ENCODE results near the gene ARSA.
A peak's percentile ranks its signal among the peaks of the same experiment; 100 is the strongest.

Gene ARSA

GRCh38 chr22:50603511-50604255, 24.3 kb downstream of the ARSA start:
- H3K36me3 Mint-ChIP-seq (ENCODE audit: insufficient read depth), result peaks cover 5% of the 10 kb centered on the region
- no peak for ATAC-seq (replicated peaks; ENCODE audit: extremely low read depth, poor library complexity, severe bottlenecking)
- peaks cover 10% of the 10 kb centered on the region for H3K4me1 Mint-ChIP-seq
- no peak for DNase-seq (ENCODE audit: low spot score in 2 of 2)
- H3K27ac Mint-ChIP-seq (ENCODE audit: low read depth), result no peak overlapping the region
- peaks cover 52% of the 10 kb centered on the region for H3K27me3 Mint-ChIP-seq
- H3K4me3 Mint-ChIP-seq, result no peak overlapping the region
- H3K9me3 Mint-ChIP-seq, result no peaks in the 10 kb centered on the region

- Mint-ChIP-seq H3K27me3 (peaks cover 45% of the 10 kb centered on the region), H3K4me3 (peak overlapping the region; percentile 72), H3K4me1 (peaks cover 10% of the 10 kb centered on the region), H3K27ac (ENCODE audit: low read depth) (no peak overlapping the region), H3K9me3 (no peaks in the 10 kb centered on the region), H3K36me3 (ENCODE audit: insufficient read depth) (peaks cover 5% of the 10 kb centered on the region)
- no peak for ATAC-seq (replicated peaks; ENCODE audit: extremely low read depth, poor library complexity, severe bottlenecking)
- DNase-seq (ENCODE audit: low spot score in 2 of 2), result no peak
These were observed 25.6 kb downstream of the ARSA start for GRCh38 chr22:50602338-50602700.

GRCh38 chr22:50601669-50602337, 26.1 kb downstream of the ARSA start:
- DNase-seq (ENCODE audit: low spot score in 2 of 2) (no peak), ATAC-seq (replicated peaks; ENCODE audit: extremely low read depth, poor library complexity, severe bottlenecking) (no peak)
- Mint-ChIP-seq H3K4me1 (peaks cover 10% of the 10 kb centered on the region), H3K9me3 (no peaks in the 10 kb centered on the region), H3K27ac (ENCODE audit: low read depth) (no peak overlapping the region), H3K27me3 (peaks cover 40% of the 10 kb centered on the region), H3K4me3 (peak overlapping the region; percentile 72), H3K36me3 (ENCODE audit: insufficient read depth) (peaks cover 5% of the 10 kb centered on the region)

GRCh38 chr22:50600967-50601668, 26.8 kb downstream of the ARSA start:
- Mint-ChIP-seq H3K36me3 (ENCODE audit: insufficient read depth) (peaks cover 5% of the 10 kb centered on the region), H3K27me3 (peaks cover 33% of the 10 kb centered on the region)
- no peak for ATAC-seq (replicated peaks; ENCODE audit: extremely low read depth, poor library complexity, severe bottlenecking)

GRCh38 chr22:50600538-50600937, 27.4 kb downstream of the ARSA start, which contains the start of gene MAPK8IP2:
TSS of gene MAPK8IP2 (plus strand) at chr22:50600793. CDS start at chr22:50600819, 26 bp downstream.
- DNase-seq (ENCODE audit: low spot score in 2 of 2) (no peak), ATAC-seq (replicated peaks; ENCODE audit: extremely low read depth, poor library complexity, severe bottlenecking) (no peak)
- peak within 1 kb of the TSS; percentile 72 for H3K4me3 Mint-ChIP-seq
- H3K36me3 Mint-ChIP-seq (ENCODE audit: insufficient read depth), result peaks cover 5% of the 10 kb centered on the region
- peaks cover 10% of the 10 kb centered on the region for H3K4me1 Mint-ChIP-seq
- peaks cover 31% of the 10 kb centered on the region for H3K27me3 Mint-ChIP-seq
- no peaks in the 10 kb centered on the region for H3K9me3 Mint-ChIP-seq
- no peak within 1 kb of the TSS for H3K27ac Mint-ChIP-seq (ENCODE audit: low read depth)

More at GRCh38 chr22:50600967-50601668, 26.8 kb downstream of the ARSA start:
- H3K27ac Mint-ChIP-seq (ENCODE audit: low read depth), result no peak overlapping the region
- no peak for DNase-seq (ENCODE audit: low spot score in 2 of 2)
- H3K4me1 Mint-ChIP-seq, result peaks cover 10% of the 10 kb centered on the region
- H3K9me3 Mint-ChIP-seq, result no peaks in the 10 kb centered on the region
- peak overlapping the region; percentile 72 for H3K4me3 Mint-ChIP-seq

- peak; percentile 59 to 65 for DNase-seq (ENCODE audit: low spot score in 2 of 2)
- no peaks in the 10 kb centered on the region for H3K9me3 Mint-ChIP-seq
- ATAC-seq (replicated peaks; ENCODE audit: extremely low read depth, poor library complexity, severe bottlenecking), result peak; percentile 70
- peaks cover 31% of the 10 kb centered on the region for H3K27me3 Mint-ChIP-seq
- no peak overlapping the region for H3K27ac Mint-ChIP-seq (ENCODE audit: low read depth)
- peaks cover 10% of the 10 kb centered on the region for H3K4me1 Mint-ChIP-seq
- peaks cover 5% of the 10 kb centered on the region for H3K36me3 Mint-ChIP-seq (ENCODE audit: insufficient read depth)
- H3K4me3 Mint-ChIP-seq, result peak overlapping the region; percentile 20
These were observed 28.0 kb downstream of the ARSA start for GRCh38 chr22:50599816-50600455.

- H3K36me3 Mint-ChIP-seq (ENCODE audit: insufficient read depth), result peaks cover 3% of the 10 kb centered on the region
- H3K27me3 Mint-ChIP-seq, result peaks cover 18% of the 10 kb centered on the region
- ATAC-seq (replicated peaks; ENCODE audit: extremely low read depth, poor library complexity, severe bottlenecking) (no peak), DNase-seq (ENCODE audit: low spot score in 2 of 2) (no peak)
- no peak overlapping the region for H3K4me3 Mint-ChIP-seq
- H3K9me3 Mint-ChIP-seq, result no peaks in the 10 kb centered on the region
- H3K27ac Mint-ChIP-seq (ENCODE audit: low read depth), result no peak overlapping the region
- H3K4me1 Mint-ChIP-seq, result peaks cover 7% of the 10 kb centered on the region
These were observed 30.9 kb downstream of the ARSA start for GRCh38 chr22:50597097-50597496.

- H3K27ac Mint-ChIP-seq (ENCODE audit: low read depth), result no peak overlapping the region
- H3K4me3 Mint-ChIP-seq, result no peak overlapping the region
- no peak for ATAC-seq (replicated peaks; ENCODE audit: extremely low read depth, poor library complexity, severe bottlenecking)
- H3K9me3 Mint-ChIP-seq, result no peaks in the 10 kb centered on the region
- H3K27me3 Mint-ChIP-seq, result peaks cover 8% of the 10 kb centered on the region
- H3K36me3 Mint-ChIP-seq (ENCODE audit: insufficient read depth), result peaks cover 1% of the 10 kb centered on the region
- H3K4me1 Mint-ChIP-seq, result no peaks in the 10 kb centered on the region
- no peak for DNase-seq (ENCODE audit: low spot score in 2 of 2)
These were observed 32.8 kb downstream of the ARSA start for GRCh38 chr22:50595189-50595588.

GRCh38 chr22:50587407-50587806, 40.5 kb downstream of the ARSA start:
- H3K4me3 Mint-ChIP-seq, result no peak overlapping the region
- ATAC-seq (replicated peaks; ENCODE audit: extremely low read depth, poor library complexity, severe bottlenecking), result no peak

GRCh38 chr22:50586416-50586815, 41.5 kb downstream of the ARSA start:
- H3K27ac Mint-ChIP-seq (ENCODE audit: low read depth), result no peak overlapping the region
- H3K4me3 Mint-ChIP-seq, result no peak overlapping the region
- peaks cover 9% of the 10 kb centered on the region for H3K36me3 Mint-ChIP-seq (ENCODE audit: insufficient read depth)
- no peaks in the 10 kb centered on the region for H3K27me3 Mint-ChIP-seq
- no peak for ATAC-seq (replicated peaks; ENCODE audit: extremely low read depth, poor library complexity, severe bottlenecking)
- peaks cover 6% of the 10 kb centered on the region for H3K4me1 Mint-ChIP-seq
- no peaks in the 10 kb centered on the region for H3K9me3 Mint-ChIP-seq
- no peak for DNase-seq (ENCODE audit: low spot score in 2 of 2)

More at GRCh38 chr22:50587407-50587806, 40.5 kb downstream of the ARSA start:
- no peaks in the 10 kb centered on the region for H3K9me3 Mint-ChIP-seq
- H3K27me3 Mint-ChIP-seq, result no peaks in the 10 kb centered on the region
- DNase-seq (ENCODE audit: low spot score in 2 of 2), result no peak
- peaks cover 9% of the 10 kb centered on the region for H3K36me3 Mint-ChIP-seq (ENCODE audit: insufficient read depth)
- peaks cover 6% of the 10 kb centered on the region for H3K4me1 Mint-ChIP-seq
- H3K27ac Mint-ChIP-seq (ENCODE audit: low read depth), result no peak overlapping the region

GRCh38 chr22:50585781-50586180, 42.2 kb downstream of the ARSA start:
- DNase-seq (ENCODE audit: low spot score in 2 of 2) (no peak), ATAC-seq (replicated peaks; ENCODE audit: extremely low read depth, poor library complexity, severe bottlenecking) (no peak)
- Mint-ChIP-seq H3K36me3 (ENCODE audit: insufficient read depth) (peaks cover 9% of the 10 kb centered on the region), H3K9me3 (no peaks in the 10 kb centered on the region), H3K27ac (ENCODE audit: low read depth) (no peak overlapping the region), H3K4me1 (peaks cover 6% of the 10 kb centered on the region), H3K4me3 (no peak overlapping the region), H3K27me3 (no peaks in the 10 kb centered on the region)

- H3K36me3 Mint-ChIP-seq (ENCODE audit: insufficient read depth), result peaks cover 11% of the 10 kb centered on the region
- no peak overlapping the region for H3K4me3 Mint-ChIP-seq
- ATAC-seq (replicated peaks; ENCODE audit: extremely low read depth, poor library complexity, severe bottlenecking), result no peak
- no peak overlapping the region for H3K27ac Mint-ChIP-seq (ENCODE audit: low read depth)
- H3K27me3 Mint-ChIP-seq, result no peaks in the 10 kb centered on the region
- no peak for DNase-seq (ENCODE audit: low spot score in 2 of 2)
- no peaks in the 10 kb centered on the region for H3K9me3 Mint-ChIP-seq
- peaks cover 6% of the 10 kb centered on the region for H3K4me1 Mint-ChIP-seq
These were observed 42.7 kb downstream of the ARSA start for GRCh38 chr22:50585238-50585637.
